Mammary epithelial cell (primary cell): ENCODE data around the gene CCNL1.

Source experiments
- EZH2 ChIP-seq: IDR thresholded peaks from 2 replicates; pipeline ENCODE4 v1.6.1; 2012; ENCODE audit warnings: low read length, inconsistent platforms, borderline replicate concordance
- TF ChIP-seq, protein P1 (sequence below), 2 donors: IDR thresholded peaks in 1 of 2; conservative IDR thresholded peaks in 1 of 2; 2 replicates each; pipeline ENCODE4 v1.5.1; 2011 to 2012; ENCODE audit warnings: inconsistent platforms in 2 of 2, low read length in 2 of 2, mild to moderate bottlenecking in 2 of 2, control low read depth in 1 of 2, low read depth in 1 of 2; ENCODE audit not compliant: insufficient read depth in 1 of 2; ENCODE audit errors: extremely low read depth in 1 of 2

DNA sequence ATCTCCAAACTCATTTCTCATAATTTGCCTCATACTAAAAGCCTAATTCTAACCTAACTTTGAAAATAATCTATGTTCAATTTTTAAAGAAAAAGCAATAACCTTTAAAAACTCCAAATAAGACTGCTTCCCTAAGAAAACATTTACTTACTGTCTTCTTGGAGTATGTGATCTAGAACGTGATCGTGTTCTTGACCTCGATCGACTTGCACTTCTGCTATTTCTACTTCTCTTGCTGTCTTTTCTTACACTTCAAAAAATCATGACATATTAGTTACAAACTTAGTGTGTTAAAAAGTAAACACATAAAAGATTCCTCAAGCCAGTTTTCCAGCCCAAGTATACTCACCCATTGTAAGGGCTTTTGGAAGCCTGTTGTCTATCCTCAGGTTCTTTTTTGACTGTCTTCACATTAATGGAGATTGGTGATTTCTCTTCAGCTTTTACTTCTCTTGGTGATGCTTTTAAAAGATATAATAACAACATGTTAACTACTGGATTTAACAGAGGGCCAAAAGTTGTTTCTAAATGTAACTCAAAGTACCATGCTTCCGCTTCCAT lies 10.7 kb downstream of the CCNL1 start:
- TF ChIP-seq, protein P1, sequence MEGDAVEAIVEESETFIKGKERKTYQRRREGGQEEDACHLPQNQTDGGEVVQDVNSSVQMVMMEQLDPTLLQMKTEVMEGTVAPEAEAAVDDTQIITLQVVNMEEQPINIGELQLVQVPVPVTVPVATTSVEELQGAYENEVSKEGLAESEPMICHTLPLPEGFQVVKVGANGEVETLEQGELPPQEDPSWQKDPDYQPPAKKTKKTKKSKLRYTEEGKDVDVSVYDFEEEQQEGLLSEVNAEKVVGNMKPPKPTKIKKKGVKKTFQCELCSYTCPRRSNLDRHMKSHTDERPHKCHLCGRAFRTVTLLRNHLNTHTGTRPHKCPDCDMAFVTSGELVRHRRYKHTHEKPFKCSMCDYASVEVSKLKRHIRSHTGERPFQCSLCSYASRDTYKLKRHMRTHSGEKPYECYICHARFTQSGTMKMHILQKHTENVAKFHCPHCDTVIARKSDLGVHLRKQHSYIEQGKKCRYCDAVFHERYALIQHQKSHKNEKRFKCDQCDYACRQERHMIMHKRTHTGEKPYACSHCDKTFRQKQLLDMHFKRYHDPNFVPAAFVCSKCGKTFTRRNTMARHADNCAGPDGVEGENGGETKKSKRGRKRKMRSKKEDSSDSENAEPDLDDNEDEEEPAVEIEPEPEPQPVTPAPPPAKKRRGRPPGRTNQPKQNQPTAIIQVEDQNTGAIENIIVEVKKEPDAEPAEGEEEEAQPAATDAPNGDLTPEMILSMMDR (conservative IDR thresholded peaks at IDR 0.05 in 1 of 2, IDR thresholded peaks at IDR 0.05 in 1 of 2; ENCODE audit: extremely low read depth in 1 of 2, insufficient read depth in 1 of 2, low read depth in 1 of 2, low read length in 2 of 2) = no peak
- TF ChIP-seq EZH2 = no peak
